ENCODE data around the gene TRIM60. TPM values are rescaled to one million over a fixed set of nuclear protein-coding genes. Genes with fewer than 3 reads are reported as not detected.
"Not testable (repeated sequence)": the region's sequence is repeated elsewhere in the genome, so short reads cannot be mapped to it uniquely, and the experiment has no call there.

Gene TRIM60
- total RNA-seq: not detected in 2 replicates
- polyA plus RNA-seq (2012): not detected

- no peak for DNase-seq (ENCODE audit: low read depth)
These were observed at the start of gene TRIM60 for GRCh38 chr4:165031436-165032211. Gene TRIM60, plus strand, starts transcription at chr4:165031999. Its CDS starts 8,074 bp downstream, at chr4:165040073.

DNA sequence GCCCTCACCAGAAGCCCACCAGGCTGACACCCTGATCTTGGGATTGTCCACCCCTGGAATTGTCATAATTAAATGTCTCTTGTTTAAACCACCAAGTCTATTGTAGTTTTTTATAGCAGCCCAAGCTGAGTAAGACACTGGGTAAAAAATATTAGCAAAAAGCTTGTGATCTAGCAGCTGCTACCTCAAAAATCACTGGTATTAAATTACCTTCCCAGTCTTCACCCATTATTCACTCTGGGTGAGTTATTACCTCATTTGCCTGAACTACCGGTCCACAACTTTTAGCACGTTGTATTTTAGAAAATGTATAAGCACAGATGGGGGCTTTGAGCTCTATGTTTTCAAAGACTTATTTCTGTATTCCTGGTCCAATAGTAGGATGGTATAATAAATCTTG lies 42.3 kb upstream of the TRIM60 start:
- peak; percentile 62 for DNase-seq (ENCODE audit: low read depth)

DNA sequence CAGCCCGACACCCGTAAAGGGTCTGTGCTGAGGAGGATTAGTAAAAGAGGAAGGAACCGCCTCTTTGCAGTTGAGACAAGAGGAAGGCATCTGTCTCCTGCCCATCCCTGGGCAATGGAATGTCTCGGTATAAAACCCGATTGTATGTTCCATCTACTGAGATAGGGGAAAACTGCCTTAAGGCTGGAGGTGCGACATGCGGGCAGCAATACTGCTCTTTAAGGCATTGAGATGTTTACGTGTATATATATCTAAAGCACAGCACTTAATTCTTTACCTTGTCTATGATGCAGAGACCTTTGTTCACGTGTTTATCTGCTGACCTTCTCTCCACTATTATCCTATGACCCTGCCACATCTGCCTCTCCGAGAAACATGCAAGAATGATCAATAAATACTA lies 41.0 kb upstream of the TRIM60 start:
- not testable (repeated sequence) for DNase-seq (ENCODE audit: low read depth)

DNA sequence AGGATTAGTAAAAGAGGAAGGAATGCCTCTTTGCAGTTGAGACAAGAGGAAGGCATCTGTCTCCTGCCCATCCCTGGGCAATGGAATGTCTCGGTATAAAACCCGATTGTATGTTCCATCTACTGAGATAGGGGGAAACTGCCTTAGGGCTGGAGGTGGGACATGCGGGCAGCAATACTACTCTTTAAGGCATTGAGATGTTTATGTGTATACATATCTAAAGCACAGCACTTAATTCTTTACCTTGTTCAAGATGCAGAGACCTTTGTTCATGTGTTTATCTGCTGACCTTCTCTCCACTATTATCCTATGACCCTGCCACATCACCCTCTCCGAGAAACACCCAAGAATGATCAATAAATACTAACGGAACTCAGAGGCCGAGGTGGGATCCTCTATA lies 35.7 kb upstream of the TRIM60 start:
- not testable (repeated sequence) for DNase-seq (ENCODE audit: low read depth)

DNA sequence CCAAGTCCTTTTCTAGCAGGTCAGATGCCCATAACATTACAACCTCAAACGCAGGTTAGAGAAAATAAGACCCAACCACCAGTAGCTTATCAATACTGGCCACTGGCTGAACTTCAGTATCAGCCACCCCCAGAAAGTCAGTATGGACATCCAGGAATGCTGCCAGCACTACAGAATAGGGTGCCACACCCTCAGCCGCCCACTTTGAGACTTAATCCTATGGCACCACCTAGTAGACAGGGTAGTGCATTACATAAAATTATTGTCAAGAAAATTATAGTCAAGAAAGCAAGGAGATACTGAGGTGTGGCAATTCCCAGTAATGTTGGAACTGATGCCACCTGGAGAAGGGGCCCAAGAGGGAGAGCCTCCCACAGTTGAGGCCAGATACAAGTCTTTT lies 34.5 kb upstream of the TRIM60 start:
- DNase-seq (ENCODE audit: low read depth): peak; percentile 63

DNA sequence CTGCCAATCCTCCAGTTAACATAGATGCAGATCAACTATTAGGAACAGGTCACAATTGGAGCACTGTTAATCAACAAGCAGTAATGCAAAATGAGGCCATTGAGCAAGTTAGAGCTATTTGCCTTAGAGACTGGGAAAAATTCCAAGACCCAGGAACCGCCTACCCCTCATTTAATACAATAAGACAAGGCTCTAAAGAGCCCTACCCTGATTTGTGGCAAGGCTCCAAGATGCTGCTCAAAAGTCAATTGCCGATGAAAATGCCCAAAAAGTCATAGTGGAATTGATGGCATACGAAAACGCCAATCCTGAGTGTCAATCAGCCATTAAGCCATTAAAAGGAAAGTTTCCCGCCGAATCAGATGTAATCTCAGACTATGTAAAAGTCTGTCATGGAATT lies 33.9 kb upstream of the TRIM60 start:
- no peak for DNase-seq (ENCODE audit: low read depth)

GRCh38 chr4:164998526-164999080 lies 33.2 kb upstream of the TRIM60 start:
- DNase-seq (ENCODE audit: low read depth): not testable (repeated sequence)

- not testable (repeated sequence) for DNase-seq (ENCODE audit: low read depth)
These were observed 29.8 kb upstream of the TRIM60 start for GRCh38 chr4:165001957-165002356.

DNA sequence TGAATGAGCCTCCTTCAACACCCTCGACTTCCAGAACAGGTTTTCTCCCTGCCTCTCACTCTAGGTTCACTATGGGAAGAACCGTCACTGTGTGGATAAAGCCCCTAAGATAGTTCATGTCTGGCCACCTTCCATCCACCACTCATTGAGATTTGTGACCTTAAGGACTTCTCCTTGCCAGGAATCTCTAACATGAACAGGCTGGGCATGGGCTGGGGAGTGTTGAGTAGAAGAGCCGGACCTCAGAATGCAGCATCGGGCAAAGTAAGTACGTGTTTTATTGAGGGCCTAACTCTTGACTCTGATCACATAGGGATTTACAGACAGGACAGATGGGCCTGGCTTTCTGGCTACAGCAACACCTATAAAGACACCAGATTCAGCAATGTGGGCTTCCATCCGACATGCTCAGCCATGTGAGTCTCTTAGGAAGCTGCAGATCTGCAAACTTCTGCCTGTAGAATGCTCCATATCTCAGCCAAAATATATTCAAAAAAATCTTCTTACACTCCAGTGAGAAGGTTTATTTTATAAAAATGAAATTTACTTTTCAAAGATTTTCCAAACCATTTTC lies 26.4 kb upstream of the TRIM60 start:
- no peak for DNase-seq (ENCODE audit: low read depth)

DNA sequence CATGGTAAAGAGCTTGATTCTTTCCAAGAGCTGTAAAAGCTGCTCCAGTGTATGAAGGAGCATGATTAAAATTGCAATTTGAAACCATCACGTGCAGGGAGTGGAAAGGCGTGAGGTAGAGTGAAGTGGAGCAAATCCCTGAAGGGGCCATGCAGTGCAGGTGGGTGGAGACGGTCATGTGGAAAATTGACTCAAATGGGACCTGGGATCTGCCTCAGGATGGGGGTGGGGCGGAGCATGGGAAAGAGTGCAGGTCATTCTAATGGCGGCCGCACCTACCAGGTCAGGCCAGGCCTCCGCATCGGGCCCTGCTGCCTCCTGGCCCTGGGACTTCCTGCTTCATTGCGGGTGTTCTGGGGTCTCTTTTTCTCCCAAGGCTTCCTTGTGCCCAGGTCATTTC lies 25.3 kb upstream of the TRIM60 start:
- DNase-seq (ENCODE audit: low read depth): no peak

GRCh38 chr4:165006886-165007285 lies 24.9 kb upstream of the TRIM60 start:
- no peak for DNase-seq (ENCODE audit: low read depth)

DNA sequence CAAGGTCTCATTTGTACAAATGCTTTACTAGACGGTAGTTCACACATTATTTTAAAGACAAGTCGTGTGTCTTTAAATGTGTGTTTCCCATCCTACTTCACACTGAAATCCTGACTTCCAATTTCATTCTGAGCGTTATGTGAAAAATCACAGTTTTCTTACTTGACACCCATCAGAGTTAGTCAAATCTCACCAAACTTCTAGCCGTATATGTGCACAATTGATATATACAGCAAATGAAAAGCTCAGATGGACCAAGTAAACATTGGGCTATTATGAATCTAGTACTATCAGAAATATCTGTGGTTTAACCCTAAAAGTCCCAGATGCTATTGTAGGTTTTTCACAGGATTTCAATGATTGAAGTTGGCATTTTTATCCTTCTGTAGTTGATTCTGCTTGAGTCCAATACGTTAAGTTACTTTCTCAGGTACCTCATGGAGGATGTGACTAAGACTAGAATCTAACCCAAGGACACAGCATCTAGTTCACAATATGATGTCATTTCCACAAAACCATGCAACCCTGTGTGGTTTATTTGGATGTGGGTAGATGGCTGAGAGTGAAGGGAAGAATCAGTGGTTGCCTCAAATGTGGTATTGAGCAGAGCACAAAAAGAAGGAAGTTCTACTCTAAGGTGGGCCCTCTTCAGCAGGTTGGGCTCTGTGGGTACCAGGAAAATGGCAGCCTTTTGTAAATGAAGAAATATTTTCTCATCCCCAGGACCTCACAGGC lies 22.1 kb upstream of the TRIM60 start:
- no peak for DNase-seq (ENCODE audit: low read depth)

GRCh38 chr4:165010487-165010886 lies 21.3 kb upstream of the TRIM60 start:
- no peak for DNase-seq (ENCODE audit: low read depth)

DNA sequence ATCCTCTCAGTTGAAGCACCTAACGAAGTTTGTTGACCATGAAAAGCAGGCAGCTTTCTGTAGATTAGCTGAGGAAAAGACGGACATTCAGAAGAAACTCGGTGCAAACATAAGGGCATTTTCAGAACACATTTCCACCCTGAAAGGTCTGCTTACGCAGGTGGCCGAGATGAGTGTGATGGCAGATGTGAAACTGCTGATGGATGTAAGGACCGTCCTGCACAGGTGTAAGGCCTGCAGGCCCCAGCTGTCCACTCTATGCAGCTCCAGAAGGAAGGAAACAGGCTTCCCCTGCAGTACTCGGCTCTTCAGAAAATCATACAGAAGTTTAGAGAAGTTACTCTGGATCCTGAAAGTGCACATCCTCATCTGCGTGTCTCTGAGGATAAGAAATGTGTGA lies 20.8 kb upstream of the TRIM60 start:
- DNase-seq (ENCODE audit: low read depth): no peak

DNA sequence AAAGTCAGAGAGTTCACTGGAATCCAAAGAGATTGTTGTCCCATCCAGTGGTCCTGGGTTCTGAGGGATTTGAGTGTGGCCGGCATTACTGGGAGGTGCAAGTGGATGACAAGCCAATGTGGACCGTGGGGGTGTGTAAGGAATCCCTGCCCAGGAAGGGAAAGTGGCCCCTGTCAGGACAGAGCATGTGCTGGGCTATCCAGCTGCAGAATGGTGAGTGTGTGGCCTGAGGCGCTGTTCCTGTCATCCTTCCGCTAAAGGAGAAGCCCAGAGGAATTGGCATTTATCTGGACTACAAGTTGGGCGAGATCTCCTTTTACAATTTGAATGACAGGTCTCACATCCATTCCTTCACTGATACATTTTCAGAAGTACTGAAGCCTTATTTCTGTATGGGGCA lies 20.4 kb upstream of the TRIM60 start:
- no peak for DNase-seq (ENCODE audit: low read depth)

DNA sequence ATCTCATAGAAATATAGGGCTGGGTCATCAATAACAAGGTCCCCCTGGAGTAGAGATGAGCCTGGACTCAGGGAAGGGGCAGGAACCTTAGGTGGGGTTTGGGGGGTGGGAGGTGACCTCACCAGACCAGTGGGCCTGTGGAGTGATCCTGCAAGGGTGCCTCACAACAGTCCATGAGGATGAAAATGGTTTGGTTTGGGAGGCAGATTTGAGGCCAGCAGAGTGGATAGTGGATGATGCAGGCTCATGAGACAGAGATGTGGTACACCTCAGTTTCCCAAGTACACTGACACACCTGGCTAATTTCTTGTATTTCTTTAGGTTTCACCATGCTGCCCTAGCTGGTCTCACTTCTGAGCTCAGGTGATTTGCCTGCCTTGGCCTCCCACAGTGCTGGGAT lies 18.1 kb upstream of the TRIM60 start:
- no peak for DNase-seq (ENCODE audit: low read depth)

DNA sequence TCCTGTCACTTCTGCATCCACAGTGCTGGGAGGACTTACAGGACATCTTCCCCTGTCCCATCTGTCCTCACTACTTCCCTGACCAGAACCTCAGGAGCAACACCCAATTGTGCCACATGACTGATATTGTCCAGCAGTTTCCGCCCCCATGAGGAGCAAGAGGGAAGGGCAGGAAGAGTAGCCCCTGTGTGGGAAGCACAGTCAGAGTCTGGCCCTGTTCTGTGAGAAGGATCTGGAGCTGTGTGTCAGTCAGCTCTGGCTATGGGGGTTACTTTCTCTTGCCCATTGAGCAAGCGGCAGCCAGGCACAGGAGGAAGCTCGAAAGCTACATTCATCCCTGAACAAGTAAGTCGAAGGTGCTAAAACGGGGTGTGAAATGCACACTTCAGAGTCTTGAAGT lies 14.8 kb upstream of the TRIM60 start:
- peak; percentile 16 for DNase-seq (ENCODE audit: low read depth)

- not testable (repeated sequence) for DNase-seq (ENCODE audit: low read depth)
These were observed 11.8 kb upstream of the TRIM60 start for GRCh38 chr4:165019995-165020394.

GRCh38 chr4:165025782-165026181 lies 6.0 kb upstream of the TRIM60 start:
- DNase-seq (ENCODE audit: low read depth): not testable (repeated sequence)

DNA sequence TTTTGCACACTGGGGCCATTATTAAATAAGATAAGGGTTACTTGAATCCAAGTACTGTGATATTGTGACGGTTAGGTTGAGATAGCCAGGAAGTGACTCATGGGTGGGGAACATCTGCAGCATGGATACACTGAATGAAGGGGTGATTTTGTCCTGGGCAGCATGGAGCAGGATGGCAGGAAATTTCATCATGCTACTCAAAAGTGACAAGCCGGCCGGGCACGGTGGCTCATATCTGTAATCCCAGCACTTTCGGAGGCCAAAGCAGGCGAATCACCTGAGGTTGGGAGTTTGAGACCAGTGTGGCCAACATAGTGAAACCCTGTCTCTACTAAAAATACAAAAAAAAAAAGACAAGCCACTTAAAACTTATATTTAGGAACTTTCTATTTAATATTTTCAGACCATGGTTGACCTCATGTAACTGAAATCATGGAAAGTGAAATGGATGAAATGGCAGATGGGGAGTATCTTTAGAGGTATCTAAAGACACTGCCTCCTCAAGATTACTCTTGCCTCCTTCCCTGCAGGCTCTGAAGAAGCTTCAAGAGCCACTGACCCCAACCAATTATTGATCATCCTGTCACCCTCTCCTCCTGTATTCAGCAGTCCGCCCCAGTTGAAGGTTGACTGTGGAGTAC lies 3.9 kb upstream of the TRIM60 start:
- DNase-seq (ENCODE audit: low read depth): no peak

DNA sequence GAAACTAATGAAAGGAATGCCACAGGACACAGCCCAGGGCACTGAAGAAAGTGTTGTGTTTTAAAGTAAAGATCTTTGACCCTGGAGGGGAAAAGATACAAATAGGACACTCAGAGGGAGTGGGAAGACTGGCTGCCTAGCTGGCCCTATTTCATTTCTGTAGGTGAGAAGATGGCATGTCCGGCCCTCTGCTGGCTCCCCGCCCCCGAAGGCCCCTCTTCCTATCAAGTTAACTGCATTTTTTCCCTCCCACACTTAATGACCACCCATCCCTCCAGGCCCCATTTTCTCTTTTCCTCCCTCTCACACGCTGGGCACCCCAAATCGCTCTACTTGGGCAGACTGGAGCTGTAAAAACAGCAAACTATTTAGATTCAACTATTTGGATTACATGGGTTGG lies 16.4 kb downstream of the TRIM60 start:
- no peak for DNase-seq (ENCODE audit: low read depth)
